ENCODE results near the gene SNTG2. TPM values are rescaled to one million over a fixed set of nuclear protein-coding genes. Genes with fewer than 3 reads are reported as not detected.

Gene SNTG2
- total RNA-seq, 3 donors from 2014 or later (not counting 1 experiment from before 2014, with no cell fraction given), result not detected

- Histone ChIP-seq H3K4me3 (ENCODE audit: low read length) (no peak overlapping the region), H3K36me3 (ENCODE audit: control insufficient read depth, insufficient read depth, low read length) (no peaks in the 10 kb centered on the region), H3K27me3 (ENCODE audit: control insufficient read depth, insufficient read depth, low read length) (no peaks in the 10 kb centered on the region), H3K4me1 (ENCODE audit: control insufficient read depth, insufficient read depth, low read length) (no peaks in the 10 kb centered on the region), H3K27ac (ENCODE audit: low read length) (no peak overlapping the region), H3K9me3 (ENCODE audit: control insufficient read depth, insufficient read depth, low read length) (no peaks in the 10 kb centered on the region)
- H3K27me3 Mint-ChIP-seq (ENCODE audit: low read depth in 2 of 2), result peaks cover 3 to 7% of the 10 kb centered on the region in 2 donors
- ATAC-seq (no peak), DNase-seq (no peak)
- no peak overlapping the region for H3K27ac Mint-ChIP-seq
- peaks cover 6 to 12% of the 10 kb centered on the region in 2 donors for H3K9me3 Mint-ChIP-seq
- no peaks in the 10 kb centered on the region for H3K4me1 Mint-ChIP-seq
- peaks cover 15% of the 10 kb centered on the region for H3K36me3 Mint-ChIP-seq
- H3K4me3 Mint-ChIP-seq, result no peak overlapping the region
- TF ChIP-seq CTCF (IDR thresholded peaks at IDR 0.05), result no peak
- 71% methylated on average over 2 of the region's 5 CpGs for WGBS (ENCODE audit: insufficient coverage)
- intact Hi-C loops (cut with micrococcal nuclease), result no loop called here
These were observed 241.5 kb downstream of the SNTG2 start for GRCh38 chr2:1192121-1192520.

GRCh38 chr2:1193801-1194200, 243.2 kb downstream of the SNTG2 start:
- Histone ChIP-seq H3K36me3 (ENCODE audit: control insufficient read depth, insufficient read depth, low read length) (no peaks in the 10 kb centered on the region), H3K4me1 (ENCODE audit: control insufficient read depth, insufficient read depth, low read length) (no peaks in the 10 kb centered on the region), H3K9me3 (ENCODE audit: control insufficient read depth, insufficient read depth, low read length) (peaks cover 2% of the 10 kb centered on the region), H3K27me3 (ENCODE audit: control insufficient read depth, insufficient read depth, low read length) (no peaks in the 10 kb centered on the region), H3K27ac (ENCODE audit: low read length) (no peak overlapping the region), H3K4me3 (ENCODE audit: low read length) (no peak overlapping the region)
- no peak for ATAC-seq
- H3K4me3 Mint-ChIP-seq, result no peak overlapping the region
- peaks cover 7 to 12% of the 10 kb centered on the region in 2 donors for H3K9me3 Mint-ChIP-seq
- WGBS (ENCODE audit: insufficient coverage), result 91% methylated on average over 2 of the region's 2 CpGs
- DNase-seq, result no peak
- H3K27ac Mint-ChIP-seq, result no peak overlapping the region
- intact Hi-C loops (cut with micrococcal nuclease), result no loop called here
- H3K4me1 Mint-ChIP-seq, result no peaks in the 10 kb centered on the region
- TF ChIP-seq CTCF (IDR thresholded peaks at IDR 0.05), result no peak
- peaks cover 15% of the 10 kb centered on the region for H3K36me3 Mint-ChIP-seq
- peaks cover 0 to 3% of the 10 kb centered on the region in 2 donors for H3K27me3 Mint-ChIP-seq (ENCODE audit: low read depth in 2 of 2)

- H3K4me3 ChIP-seq (ENCODE audit: low read length), result no peak overlapping the region
- H3K9me3 Mint-ChIP-seq, result peaks cover 7 to 9% of the 10 kb centered on the region in 2 donors
- H3K27ac ChIP-seq (ENCODE audit: low read length), result no peak overlapping the region
- no peak for DNase-seq
- no peaks in the 10 kb centered on the region for H3K9me3 ChIP-seq (ENCODE audit: control insufficient read depth, insufficient read depth, low read length)
- H3K4me1 ChIP-seq (ENCODE audit: control insufficient read depth, insufficient read depth, low read length), result no peaks in the 10 kb centered on the region
- intact Hi-C loops (cut with micrococcal nuclease), result no loop called here
- WGBS (ENCODE audit: insufficient coverage), result 79% methylated on average over 5 of the region's 6 CpGs
- no peaks in the 10 kb centered on the region for H3K36me3 Mint-ChIP-seq
- TF ChIP-seq CTCF (IDR thresholded peaks at IDR 0.05), result no peak
- no peaks in the 10 kb centered on the region for H3K4me1 Mint-ChIP-seq
- no peaks in the 10 kb centered on the region for H3K36me3 ChIP-seq (ENCODE audit: control insufficient read depth, insufficient read depth, low read length)
- peaks cover 2 to 18% of the 10 kb centered on the region in 2 donors for H3K27me3 Mint-ChIP-seq (ENCODE audit: low read depth in 2 of 2)
- no peak for ATAC-seq
- H3K27me3 ChIP-seq (ENCODE audit: control insufficient read depth, insufficient read depth, low read length), result no peaks in the 10 kb centered on the region
- H3K4me3 Mint-ChIP-seq, result no peak overlapping the region
- H3K27ac Mint-ChIP-seq, result no peak overlapping the region
These were observed 253.1 kb downstream of the SNTG2 start for GRCh38 chr2:1203772-1204171.

GRCh38 chr2:1205853-1206252, 255.2 kb downstream of the SNTG2 start:
- TF ChIP-seq CTCF (IDR thresholded peaks at IDR 0.05), result no peak
- Mint-ChIP-seq H3K4me3 (no peak overlapping the region), H3K27ac (no peak overlapping the region), H3K36me3 (no peaks in the 10 kb centered on the region), H3K27me3 (ENCODE audit: low read depth in 2 of 2) (peaks cover 2 to 19% of the 10 kb centered on the region in 2 donors), H3K4me1 (no peaks in the 10 kb centered on the region), H3K9me3 (peaks cover 7 to 9% of the 10 kb centered on the region in 2 donors)
- H3K36me3 ChIP-seq (ENCODE audit: control insufficient read depth, insufficient read depth, low read length), result no peaks in the 10 kb centered on the region
- no peaks in the 10 kb centered on the region for H3K4me1 ChIP-seq (ENCODE audit: control insufficient read depth, insufficient read depth, low read length)
- no peaks in the 10 kb centered on the region for H3K9me3 ChIP-seq (ENCODE audit: control insufficient read depth, insufficient read depth, low read length)
- no peaks in the 10 kb centered on the region for H3K27me3 ChIP-seq (ENCODE audit: control insufficient read depth, insufficient read depth, low read length)
- no peak for ATAC-seq
- H3K27ac ChIP-seq (ENCODE audit: low read length), result no peak overlapping the region
- no peak for DNase-seq
- intact Hi-C loops (cut with micrococcal nuclease), result no loop called here
- WGBS (ENCODE audit: insufficient coverage), result 95% methylated on average over 3 of the region's 3 CpGs
- H3K4me3 ChIP-seq (ENCODE audit: low read length), result no peak overlapping the region

All from natural killer cell (primary cell).